ENCODE results near the gene NKX6-2.

DNA sequence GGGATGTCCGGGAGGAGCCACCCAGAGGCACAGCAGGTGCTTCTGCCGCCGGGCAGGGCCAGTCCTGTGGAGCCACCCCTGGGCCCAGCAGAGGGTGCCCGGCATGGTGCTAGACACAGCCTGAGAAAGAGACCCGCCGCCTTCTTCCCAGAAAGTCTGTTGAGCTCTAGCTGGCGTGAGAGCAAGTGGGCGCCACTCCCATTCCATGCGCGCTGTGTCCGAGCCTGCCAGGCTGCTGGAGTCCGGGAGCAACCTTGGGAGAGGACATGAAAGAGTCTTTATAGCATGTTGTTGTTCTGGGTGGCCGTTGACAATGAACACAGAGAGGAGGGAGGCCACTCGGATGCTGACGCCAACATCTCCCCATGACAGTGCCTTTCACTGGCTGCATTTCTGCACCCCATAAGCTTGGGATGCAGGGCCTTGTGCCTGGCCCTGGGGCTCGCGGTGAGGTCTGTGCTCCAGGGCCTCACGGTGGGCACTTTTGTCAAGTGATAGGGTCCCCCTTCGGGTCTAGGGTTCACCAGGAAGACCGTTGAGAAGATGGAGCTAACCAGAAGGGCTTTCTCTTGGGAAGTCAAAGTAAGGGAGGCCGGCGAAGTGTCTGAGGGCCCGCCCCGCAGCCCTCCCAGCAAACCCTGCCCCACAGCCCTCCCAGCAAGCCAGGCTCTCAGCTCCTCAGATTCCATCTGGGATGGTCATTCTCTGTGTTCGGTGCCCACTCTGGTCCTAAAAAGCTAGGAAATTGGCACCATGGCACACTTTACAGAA, 47.3 kb downstream of the NKX6-2 start:
- TF ChIP-seq, protein P1, sequence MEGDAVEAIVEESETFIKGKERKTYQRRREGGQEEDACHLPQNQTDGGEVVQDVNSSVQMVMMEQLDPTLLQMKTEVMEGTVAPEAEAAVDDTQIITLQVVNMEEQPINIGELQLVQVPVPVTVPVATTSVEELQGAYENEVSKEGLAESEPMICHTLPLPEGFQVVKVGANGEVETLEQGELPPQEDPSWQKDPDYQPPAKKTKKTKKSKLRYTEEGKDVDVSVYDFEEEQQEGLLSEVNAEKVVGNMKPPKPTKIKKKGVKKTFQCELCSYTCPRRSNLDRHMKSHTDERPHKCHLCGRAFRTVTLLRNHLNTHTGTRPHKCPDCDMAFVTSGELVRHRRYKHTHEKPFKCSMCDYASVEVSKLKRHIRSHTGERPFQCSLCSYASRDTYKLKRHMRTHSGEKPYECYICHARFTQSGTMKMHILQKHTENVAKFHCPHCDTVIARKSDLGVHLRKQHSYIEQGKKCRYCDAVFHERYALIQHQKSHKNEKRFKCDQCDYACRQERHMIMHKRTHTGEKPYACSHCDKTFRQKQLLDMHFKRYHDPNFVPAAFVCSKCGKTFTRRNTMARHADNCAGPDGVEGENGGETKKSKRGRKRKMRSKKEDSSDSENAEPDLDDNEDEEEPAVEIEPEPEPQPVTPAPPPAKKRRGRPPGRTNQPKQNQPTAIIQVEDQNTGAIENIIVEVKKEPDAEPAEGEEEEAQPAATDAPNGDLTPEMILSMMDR (IDR thresholded peaks at IDR 0.05), result no peak
- no peak for TF ChIP-seq POLR2A (IDR thresholded peaks at IDR 0.05)

All from esophagus squamous epithelium (tissue), 4 donors.